A673 (cell line): ENCODE data around the gene ATP2A3. TPM values are rescaled to one million over a fixed set of nuclear protein-coding genes. Genes with fewer than 3 reads are reported as not detected.
"Not testable (repeated sequence)": the region's sequence is repeated elsewhere in the genome, so short reads cannot be mapped to it uniquely, and the experiment has no call there.

ENCODE experiments used
- BruUV-seq: library from RNA; stranded (reverse); fragments of 400-500 nt; replicated peaks from 2 replicates; lab custom pipeline; 2021; lab: Mats Ljungman, UMichigan
- CTCF ChIA-PET: fragments of 300-600 bp; sonication (Branson Sonifier 250); formaldehyde crosslinking; loops from one replicate; lab custom pipeline; 2022; ENCODE audit warnings: antibody characterized with exemption; lab: Charles Lee
- POLR2A ChIA-PET: fragments of 300-600 bp; sonication (Branson Sonifier 250); formaldehyde crosslinking; loops from one replicate; lab custom pipeline; 2022; ENCODE audit warnings: antibody characterized with exemption; ENCODE audit not compliant: low non-redundant PET; lab: Charles Lee
- DNase-seq: peaks from one replicate; pipeline ENCODE4 v3.0.0-alpha.2; 2015; ENCODE audit warnings: low spot score
- H3K27ac ChIP-seq: fragments of 200-600 bp; sonication (generic); 2 replicates; pipeline ENCODE4 v1.5.1; 2016; ENCODE audit warnings: mixed run types, low read depth, mild to moderate bottlenecking, mixed read lengths, antibody characterized with exemption, low read length; ENCODE audit not compliant: poor library complexity, severe bottlenecking
- H3K27me3 ChIP-seq: fragments of 200-600 bp; sonication (generic); replicated peaks from 2 replicates; pipeline ENCODE4 v1.6.1; 2017; ENCODE audit warnings: mixed run types, low read depth, mild to moderate bottlenecking, mixed read lengths, antibody characterized with exemption, low read length; ENCODE audit not compliant: insufficient read depth, poor library complexity
- H3K36me3 ChIP-seq: fragments of 200-600 bp; sonication (generic); 2 replicates; pipeline ENCODE4 v1.6.1; 2016; ENCODE audit warnings: mixed run types, mild to moderate bottlenecking, mixed read lengths, antibody characterized with exemption, low read length; ENCODE audit not compliant: insufficient read depth, poor library complexity, severe bottlenecking
- H3K4me1 ChIP-seq: fragments of 200-600 bp; sonication (generic); 2 replicates; pipeline ENCODE4 v1.6.1; 2017; ENCODE audit warnings: mixed run types, mild to moderate bottlenecking, mixed read lengths, antibody characterized with exemption, low read length; ENCODE audit not compliant: insufficient read depth, poor library complexity, severe bottlenecking
- H3K4me3 ChIP-seq: fragments of 200-600 bp; sonication (generic); 2 replicates; pipeline ENCODE4 v1.5.1; 2016; ENCODE audit warnings: low read depth, mixed run types, mild to moderate bottlenecking, mixed read lengths, low read length; ENCODE audit not compliant: poor library complexity, severe bottlenecking
- H3K9me3 ChIP-seq: fragments of 200-600 bp; sonication (generic); 2 replicates; pipeline ENCODE4 v1.6.1; 2016; ENCODE audit warnings: mixed run types, low read depth, mild to moderate bottlenecking, mixed read lengths, antibody characterized with exemption, low read length; ENCODE audit not compliant: poor library complexity, severe bottlenecking
- CTCF ChIP-seq: fragments of 300-800, 200-600 bp; sonication (generic); conservative IDR thresholded peaks from 2 replicates; pipeline ENCODE4 v1.5.1; 2017; ENCODE audit warnings: low read depth, mild to moderate bottlenecking, antibody characterized with exemption, low read length, moderate library complexity, mixed read lengths
- EZH2 ChIP-seq: fragments of 200-600 bp; sonication (generic); IDR thresholded peaks from 2 replicates; pipeline ENCODE4 v1.6.1; 2017; ENCODE audit warnings: borderline replicate concordance, low read depth, mild to moderate bottlenecking, mixed read lengths, antibody characterized with exemption, low read length; ENCODE audit not compliant: poor library complexity, severe bottlenecking
- intact Hi-C: fragments of 100-400 bp; cut with micrococcal nuclease; formaldehyde crosslinking; loops from one replicate; pipeline ENCODE4 v1.10.0; 2022; ENCODE audit not compliant: unreplicated experiment
- total RNA-seq: library from RNA; stranded (reverse); gene quantifications from 2 replicates; pipeline ENCODE4 v1.2.3, GENCODE V29; 2021

The ATP2A3 gene
- total RNA-seq, 1 experiment from 2014 or later: 0.17 TPM

DNA sequence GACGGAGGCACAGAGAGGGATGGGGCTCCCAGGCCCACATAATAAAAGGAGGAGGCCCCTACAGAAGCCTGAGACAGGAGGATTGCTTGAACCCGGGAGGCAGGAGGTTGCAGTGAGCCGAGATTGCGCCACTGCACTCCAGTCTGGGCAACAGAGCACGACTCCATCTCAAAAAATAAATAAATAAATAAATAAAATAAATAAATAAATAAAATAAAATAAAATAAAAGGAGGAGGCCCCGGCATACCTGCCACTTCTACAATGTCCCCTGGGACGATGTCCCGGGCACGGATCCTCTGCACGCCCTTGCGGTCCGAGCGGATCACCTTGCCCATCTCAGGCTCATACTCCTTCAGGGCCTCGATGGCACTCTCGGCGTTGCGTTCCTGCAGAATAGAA is 13.2 kb downstream of the ATP2A3 start:
- Histone ChIP-seq H3K36me3 (no peaks in the 10 kb centered on the region), H3K4me1 (no peaks in the 10 kb centered on the region), H3K4me3 (no peak overlapping the region), H3K27me3 (no peaks in the 10 kb centered on the region), H3K27ac (no peak overlapping the region), H3K9me3 (no peaks in the 10 kb centered on the region)
- no peak for TF ChIP-seq CTCF
- no peak for TF ChIP-seq EZH2
- intact Hi-C loops: no loop called here
- DNase-seq: no peak
- CTCF ChIA-PET: no interaction called here
- POLR2A ChIA-PET: no interaction called here
- no TSS peak for BruUV-seq

DNA sequence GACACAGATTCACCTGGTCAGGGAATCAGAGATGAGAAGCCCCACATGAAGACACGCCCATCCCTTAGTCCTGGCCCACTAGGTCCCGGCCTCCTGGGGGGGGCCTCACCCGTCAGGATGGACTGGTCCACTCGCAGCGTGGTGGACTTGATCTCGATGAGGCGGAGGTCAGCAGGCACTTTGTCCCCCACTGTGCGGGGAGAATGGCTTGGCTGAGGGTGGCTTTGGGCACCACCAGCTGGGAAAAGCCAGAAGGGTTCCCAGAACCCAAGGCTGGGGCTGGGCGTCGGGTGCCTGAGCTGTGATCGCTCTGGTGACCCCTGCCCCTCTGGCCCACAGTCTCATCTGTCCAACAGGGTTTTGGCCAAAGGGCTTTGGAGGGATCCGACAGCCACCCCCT is 13.7 kb downstream of the ATP2A3 start:
- no peaks in the 10 kb centered on the region for H3K36me3 ChIP-seq
- no peaks in the 10 kb centered on the region for H3K4me1 ChIP-seq
- no peaks in the 10 kb centered on the region for H3K9me3 ChIP-seq
- no peak for DNase-seq
- TF ChIP-seq CTCF: no peak
- no peak for TF ChIP-seq EZH2
- BruUV-seq: no TSS peak
- intact Hi-C loops: no loop called here
- ChIA-PET CTCF (no interaction called here), POLR2A (no interaction called here)
- no peak overlapping the region for H3K4me3 ChIP-seq
- no peak overlapping the region for H3K27ac ChIP-seq
- no peaks in the 10 kb centered on the region for H3K27me3 ChIP-seq

- no peak for DNase-seq
- H3K27me3 ChIP-seq: no peaks in the 10 kb centered on the region
- TF ChIP-seq EZH2 (no peak), CTCF (no peak)
- BruUV-seq: no TSS peak
- no peak overlapping the region for H3K27ac ChIP-seq
- H3K4me1 ChIP-seq: peaks cover 1% of the 10 kb centered on the region
- no peaks in the 10 kb centered on the region for H3K36me3 ChIP-seq
- no peaks in the 10 kb centered on the region for H3K9me3 ChIP-seq
- no peak overlapping the region for H3K4me3 ChIP-seq
- intact Hi-C loops: no loop called here
- CTCF ChIA-PET: no interaction called here
- POLR2A ChIA-PET: no interaction called here
These were observed 14.8 kb downstream of the ATP2A3 start for GRCh38 chr17:3949418-3949817.

DNA sequence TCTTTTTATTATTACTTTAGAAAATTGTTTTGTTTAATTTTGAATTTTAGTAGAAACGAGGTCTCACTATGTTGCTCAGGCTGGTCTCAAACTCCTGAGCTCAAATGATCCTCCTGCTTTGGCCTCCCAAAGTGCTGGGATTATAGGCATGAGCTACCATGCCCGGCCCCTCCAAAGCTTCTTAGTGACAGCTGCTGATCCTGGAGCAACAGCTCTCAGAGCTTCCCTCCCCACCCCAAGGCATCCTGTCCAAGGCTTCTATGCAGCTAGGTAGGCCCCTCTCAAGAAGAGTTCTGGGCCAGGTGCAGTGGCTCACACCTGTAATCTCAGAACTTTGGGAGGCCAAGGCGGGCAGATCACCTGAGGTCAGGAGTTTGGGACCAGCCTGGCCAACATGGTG is 15.7 kb downstream of the ATP2A3 start:
- POLR2A ChIA-PET, H3K4me1 ChIP-seq, intact Hi-C loops, H3K4me3 ChIP-seq, H3K27ac ChIP-seq, H3K27me3 ChIP-seq, H3K9me3 ChIP-seq, H3K36me3 ChIP-seq, DNase-seq, CTCF ChIA-PET, BruUV-seq: not testable (repeated sequence)
